Smooth muscle cell (in vitro differentiated cells): ENCODE data around the gene VSNL1. TPM values are rescaled to one million over a fixed set of nuclear protein-coding genes. Genes with fewer than 3 reads are reported as not detected.

Experiments used
- DNase-seq: peaks from one replicate; lab custom pipeline; 2025; ENCODE audit not compliant: unreplicated experiment; lab: John Stamatoyannopoulos, UW
- H2AFZ ChIP-seq: fragments of 200-600 bp; sonication (generic); 2 replicates; pipeline ENCODE4 v1.6.0; 2016; ENCODE audit warnings: antibody characterized with exemption, low read depth, mild to moderate bottlenecking
- H3F3A ChIP-seq: fragments of 200-600 bp; sonication (generic); 2 replicates; pipeline ENCODE4 v1.6.0; 2017; ENCODE audit warnings: antibody characterized with exemption, low read depth
- H3K27ac ChIP-seq: fragments of 200-600 bp; sonication (generic); 2 replicates; pipeline ENCODE4 v1.5.1; 2016; ENCODE audit warnings: low read depth, mild to moderate bottlenecking
- H3K27me3 ChIP-seq: fragments of 200-600 bp; sonication (generic); 2 replicates; pipeline ENCODE4 v1.6.1; 2016; ENCODE audit warnings: low read depth, mild to moderate bottlenecking
- H3K36me3 ChIP-seq: fragments of 200-600 bp; sonication (generic); 2 replicates; pipeline ENCODE4 v1.5.1; 2016; ENCODE audit warnings: low read depth
- H3K4me1 ChIP-seq: fragments of 200-600 bp; sonication (generic); 2 replicates; pipeline ENCODE4 v1.5.1; 2016; ENCODE audit warnings: low read depth
- H3K4me2 ChIP-seq: fragments of 200-600 bp; sonication (generic); 2 replicates; pipeline ENCODE4 v1.6.0; 2016; ENCODE audit warnings: mild to moderate bottlenecking
- H3K4me3 ChIP-seq: fragments of 200-600 bp; sonication (generic); 2 replicates; pipeline ENCODE4 v1.5.1; 2016; ENCODE audit warnings: mild to moderate bottlenecking
- H3K79me2 ChIP-seq: fragments of 200-600 bp; sonication (generic); 2 replicates; pipeline ENCODE4 v1.6.0; 2016; ENCODE audit warnings: low read depth, mild to moderate bottlenecking
- H3K9ac ChIP-seq: fragments of 200-600 bp; sonication (generic); 2 replicates; pipeline ENCODE4 v1.6.0; 2016; ENCODE audit warnings: low read depth
- H3K9me3 ChIP-seq: fragments of 200-600 bp; sonication (generic); replicated peaks from 2 replicates; pipeline ENCODE4 v1.5.1; 2016; ENCODE audit warnings: low read depth
- H4K20me1 ChIP-seq: fragments of 200-600 bp; sonication (generic); 2 replicates; pipeline ENCODE4 v1.6.0; 2016; ENCODE audit warnings: low read depth
- WGBS: methylation state at CpG from one replicate; pipeline ENCODE4 v1.1.7; 2016; ENCODE audit warnings: low lambda C conversion rate; 5-methylcytosine and 5-hydroxymethylcytosine counted together
- polyA plus RNA-seq: library from polyadenylated mRNA; unstranded; fragments of >200 nt; fragmentation: Nextera tagmentation; extraction: Ambion mirVana; gene quantifications from 2 replicates; pipeline ENCODE4 v1.2.1, GENCODE V29; 2016
- total RNA-seq: library from RNA; depleted of rRNA; stranded (reverse); fragments of >200 nt; gene quantifications from 2 replicates; pipeline ENCODE4 v1.2.3, GENCODE V29; 2014
- TF ChIP-seq, protein P1 (sequence below): fragments of 200-600 bp; sonication (generic); IDR thresholded peaks from 2 replicates; pipeline ENCODE4 v1.5.1; 2017; ENCODE audit warnings: borderline replicate concordance, mild to moderate bottlenecking, antibody characterized with exemption; ENCODE audit not compliant: insufficient read depth, poor library complexity, severe bottlenecking

Gene VSNL1
- total and polyA plus RNA-seq, 2 experiments from 2014 or later, result 2.8 to 4.5 TPM

DNA sequence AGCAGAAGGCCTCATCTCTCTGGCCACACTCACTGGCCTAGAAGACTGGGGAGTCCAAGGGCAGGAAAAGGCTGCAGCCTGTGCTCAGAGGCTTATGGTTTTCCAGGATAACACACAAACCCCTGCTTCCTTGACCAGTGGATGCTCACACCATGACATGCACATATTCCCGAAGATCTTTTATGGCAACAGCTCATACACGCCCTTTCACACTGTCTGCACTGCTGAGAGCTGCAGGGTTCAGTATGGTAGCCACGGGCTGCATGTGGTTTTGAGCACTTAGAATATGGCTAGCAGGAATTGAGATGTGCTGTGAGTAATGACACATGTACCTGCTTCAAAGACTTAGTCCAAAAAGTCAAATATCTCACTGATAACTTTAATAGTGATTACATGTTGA is 95.8 kb downstream of the VSNL1 start:
- Histone ChIP-seq H3K9ac (no peak overlapping the region), H4K20me1 (no peaks in the 10 kb centered on the region), H3K36me3 (no peaks in the 10 kb centered on the region), H2AFZ (no peak overlapping the region), H3K4me1 (no peaks in the 10 kb centered on the region), H3K27ac (no peak overlapping the region), H3K4me3 (no peak overlapping the region), H3K4me2 (no peak overlapping the region), H3K27me3 (no peaks in the 10 kb centered on the region), H3F3A (no peaks in the 10 kb centered on the region), H3K79me2 (no peaks in the 10 kb centered on the region), H3K9me3 (no peaks in the 10 kb centered on the region)
- TF ChIP-seq, protein P1, sequence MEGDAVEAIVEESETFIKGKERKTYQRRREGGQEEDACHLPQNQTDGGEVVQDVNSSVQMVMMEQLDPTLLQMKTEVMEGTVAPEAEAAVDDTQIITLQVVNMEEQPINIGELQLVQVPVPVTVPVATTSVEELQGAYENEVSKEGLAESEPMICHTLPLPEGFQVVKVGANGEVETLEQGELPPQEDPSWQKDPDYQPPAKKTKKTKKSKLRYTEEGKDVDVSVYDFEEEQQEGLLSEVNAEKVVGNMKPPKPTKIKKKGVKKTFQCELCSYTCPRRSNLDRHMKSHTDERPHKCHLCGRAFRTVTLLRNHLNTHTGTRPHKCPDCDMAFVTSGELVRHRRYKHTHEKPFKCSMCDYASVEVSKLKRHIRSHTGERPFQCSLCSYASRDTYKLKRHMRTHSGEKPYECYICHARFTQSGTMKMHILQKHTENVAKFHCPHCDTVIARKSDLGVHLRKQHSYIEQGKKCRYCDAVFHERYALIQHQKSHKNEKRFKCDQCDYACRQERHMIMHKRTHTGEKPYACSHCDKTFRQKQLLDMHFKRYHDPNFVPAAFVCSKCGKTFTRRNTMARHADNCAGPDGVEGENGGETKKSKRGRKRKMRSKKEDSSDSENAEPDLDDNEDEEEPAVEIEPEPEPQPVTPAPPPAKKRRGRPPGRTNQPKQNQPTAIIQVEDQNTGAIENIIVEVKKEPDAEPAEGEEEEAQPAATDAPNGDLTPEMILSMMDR, result no peak
- no peak for DNase-seq
- WGBS, result 91% methylated on average over 3 of the region's 3 CpGs

DNA sequence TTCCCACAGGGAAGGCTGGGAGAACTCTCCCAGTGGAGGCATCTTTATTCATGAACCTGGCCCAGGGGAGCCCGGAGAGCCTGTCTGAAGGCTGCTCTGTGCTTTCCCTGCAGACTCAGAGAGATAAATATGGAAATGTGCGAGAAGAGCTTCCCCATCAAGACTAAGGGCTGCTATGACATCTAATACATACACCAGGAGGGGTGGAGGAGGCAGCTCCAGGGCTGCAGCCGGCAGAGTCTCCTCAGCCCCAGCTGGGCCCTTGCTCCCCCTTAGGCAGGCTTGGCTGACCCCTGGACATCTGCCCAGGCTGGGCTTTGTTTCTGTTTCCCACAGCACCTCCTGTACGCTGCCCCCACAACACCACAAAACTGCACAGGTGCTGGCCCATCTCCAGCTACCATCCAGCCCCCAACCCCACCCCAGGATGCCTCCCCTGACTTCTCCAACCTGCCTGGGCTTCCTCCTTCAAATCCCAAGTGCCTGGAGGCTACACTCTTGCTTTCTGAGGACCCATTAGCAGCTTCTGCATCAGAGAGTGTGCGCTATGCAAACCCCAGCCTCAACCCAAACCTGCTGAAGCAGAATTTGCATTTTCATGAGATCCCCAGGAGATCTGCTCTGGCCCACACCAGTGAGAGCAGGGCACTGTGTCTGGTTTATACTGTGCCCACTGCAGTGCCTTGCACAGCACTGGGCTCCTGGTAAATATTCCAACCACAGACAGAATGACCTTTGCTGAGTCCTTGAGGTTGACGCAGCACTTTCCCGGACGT is 96.8 kb downstream of the VSNL1 start:
- Histone ChIP-seq H3K9me3 (no peaks in the 10 kb centered on the region), H3K79me2 (no peaks in the 10 kb centered on the region), H3K9ac (no peak overlapping the region), H3K27ac (no peak overlapping the region), H2AFZ (no peak overlapping the region), H3K27me3 (no peaks in the 10 kb centered on the region), H3K36me3 (no peaks in the 10 kb centered on the region), H4K20me1 (no peaks in the 10 kb centered on the region), H3K4me2 (no peak overlapping the region), H3K4me1 (no peaks in the 10 kb centered on the region), H3F3A (no peaks in the 10 kb centered on the region), H3K4me3 (no peak overlapping the region)
- TF ChIP-seq, protein P1, result no peak
- no peak for DNase-seq
- 78% methylated on average over 8 of the region's 8 CpGs for WGBS

DNA sequence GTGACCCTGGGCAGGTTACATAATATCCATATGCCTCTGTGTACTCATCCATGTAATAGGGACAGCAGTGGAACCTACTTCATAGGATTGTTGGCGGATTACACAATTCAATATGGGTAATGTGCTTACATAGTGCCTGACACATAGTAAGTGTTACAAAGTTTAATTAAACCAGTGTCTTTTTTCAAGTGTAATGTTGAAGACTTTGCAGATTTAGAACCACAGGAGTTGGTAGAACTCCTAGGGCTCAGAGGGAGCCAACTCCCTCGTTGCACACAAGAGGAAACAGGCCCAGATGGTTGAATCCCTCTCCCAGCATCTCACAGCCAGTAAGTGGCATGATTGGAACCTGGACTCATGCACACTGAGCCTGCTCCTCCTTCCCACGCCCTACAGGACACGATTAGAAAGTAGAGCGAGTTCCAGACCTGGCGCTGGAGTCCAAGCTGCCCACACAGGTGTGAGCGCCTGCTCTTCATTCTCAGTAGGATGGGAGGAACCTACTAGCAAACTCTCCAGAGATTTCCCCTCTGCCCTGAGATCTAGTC is 97.8 kb downstream of the VSNL1 start:
- Histone ChIP-seq H3K36me3 (no peaks in the 10 kb centered on the region), H3K9ac (no peak overlapping the region), H3K9me3 (no peaks in the 10 kb centered on the region), H3K4me2 (no peak overlapping the region), H3K27ac (no peak overlapping the region), H3F3A (no peaks in the 10 kb centered on the region), H4K20me1 (no peaks in the 10 kb centered on the region), H3K27me3 (no peaks in the 10 kb centered on the region), H3K4me1 (no peaks in the 10 kb centered on the region), H2AFZ (no peak overlapping the region), H3K4me3 (no peak overlapping the region), H3K79me2 (no peaks in the 10 kb centered on the region)
- WGBS, result 94% methylated on average over 7 of the region's 7 CpGs
- TF ChIP-seq, protein P1, result no peak
- no peak for DNase-seq
